Stimulated activated CD4-positive, alpha-beta T cell treated with anti-CD3 and anti-CD28 coated beads, Interleukin-15, amount 100 ng/mL, for 48 hours (primary cell): ENCODE data around the gene ASB10.

Experiments
- DNase-seq, 2 donors: peaks; one replicate each; pipeline ENCODE4 v3.0.0-alpha.2; 2020; ENCODE audit warnings: low read depth in 2 of 2

The ASB10 gene

DNA sequence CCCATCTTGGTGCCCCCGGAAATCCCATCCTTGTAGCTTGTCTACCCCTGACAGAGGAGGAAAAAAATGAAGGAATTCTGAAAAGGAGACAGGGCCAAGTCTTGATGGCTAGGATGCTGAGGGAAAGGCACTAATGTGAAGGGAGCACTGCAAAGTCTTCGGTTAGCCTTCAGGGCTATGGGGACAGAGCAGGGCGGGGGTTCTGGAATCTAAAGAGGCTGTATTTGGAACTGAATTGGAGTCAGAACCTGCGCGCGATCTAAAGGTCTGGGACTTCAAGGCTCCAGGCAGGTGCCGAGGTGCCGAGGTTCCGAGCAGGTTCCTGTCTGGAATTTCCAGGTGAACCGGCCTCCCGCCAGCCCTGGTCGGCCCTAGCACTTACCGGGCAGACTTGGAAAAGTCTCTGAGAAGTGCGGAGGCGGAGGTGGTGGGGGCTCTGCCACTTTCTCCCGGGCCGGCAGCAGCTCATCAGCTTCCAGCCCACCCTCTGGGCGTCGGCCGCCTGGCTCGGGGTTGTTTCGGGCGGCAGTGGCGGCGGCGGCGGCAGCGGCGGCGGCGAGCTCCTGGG lies 20.3 kb downstream of the ASB10 start:
- DNase-seq, result no peak

DNA sequence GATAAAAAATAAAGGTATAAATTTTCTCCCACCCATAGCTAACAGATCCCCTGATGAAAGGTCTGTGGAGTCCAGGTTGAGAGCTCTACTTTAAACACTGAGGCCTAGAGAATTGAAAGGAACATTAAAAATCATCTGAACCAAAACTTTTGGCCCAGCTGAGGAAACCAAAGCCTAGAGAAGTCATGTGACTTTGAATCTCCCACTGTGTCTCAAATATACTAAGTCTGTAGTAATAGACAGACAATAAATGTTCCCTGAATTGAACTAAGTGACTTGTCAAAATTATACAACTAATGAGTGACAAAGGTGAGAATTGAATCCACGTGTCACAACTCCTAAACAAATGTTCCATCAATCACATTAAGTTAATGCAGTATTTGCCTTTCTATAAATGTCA lies 25.3 kb downstream of the ASB10 start:
- DNase-seq, result no peak

DNA sequence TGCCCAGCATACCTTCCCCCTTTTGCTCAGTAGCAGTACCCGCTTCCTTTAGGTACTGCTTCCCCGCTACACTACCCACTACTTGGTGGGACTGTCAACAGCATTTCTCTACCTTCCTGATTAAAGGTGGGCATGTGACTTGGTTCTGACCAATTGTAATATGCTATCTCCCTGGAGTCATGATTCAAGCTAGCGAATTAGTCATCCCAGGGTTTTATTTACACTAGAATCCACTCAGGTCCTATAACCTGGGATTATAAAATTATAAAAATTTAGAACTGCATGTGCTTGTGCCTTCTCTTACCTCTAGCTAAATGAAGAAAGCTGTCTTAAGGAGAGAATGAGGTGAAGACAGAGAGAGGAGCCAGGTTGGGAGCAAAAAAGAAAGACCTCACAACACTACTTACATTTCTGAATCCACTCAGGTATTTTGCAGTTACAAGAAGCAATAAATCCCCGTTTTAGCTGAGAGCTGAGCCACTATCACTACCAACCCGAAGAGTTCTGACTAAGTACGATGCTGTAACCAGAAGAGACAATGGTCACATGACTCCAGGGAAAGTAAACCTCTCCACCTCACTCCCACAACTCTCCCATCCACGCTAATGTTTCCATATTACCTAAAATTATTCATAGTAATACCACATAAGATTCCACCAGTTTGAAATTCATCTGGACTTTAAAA lies 29.3 kb downstream of the ASB10 start:
- DNase-seq, result no peak

DNA sequence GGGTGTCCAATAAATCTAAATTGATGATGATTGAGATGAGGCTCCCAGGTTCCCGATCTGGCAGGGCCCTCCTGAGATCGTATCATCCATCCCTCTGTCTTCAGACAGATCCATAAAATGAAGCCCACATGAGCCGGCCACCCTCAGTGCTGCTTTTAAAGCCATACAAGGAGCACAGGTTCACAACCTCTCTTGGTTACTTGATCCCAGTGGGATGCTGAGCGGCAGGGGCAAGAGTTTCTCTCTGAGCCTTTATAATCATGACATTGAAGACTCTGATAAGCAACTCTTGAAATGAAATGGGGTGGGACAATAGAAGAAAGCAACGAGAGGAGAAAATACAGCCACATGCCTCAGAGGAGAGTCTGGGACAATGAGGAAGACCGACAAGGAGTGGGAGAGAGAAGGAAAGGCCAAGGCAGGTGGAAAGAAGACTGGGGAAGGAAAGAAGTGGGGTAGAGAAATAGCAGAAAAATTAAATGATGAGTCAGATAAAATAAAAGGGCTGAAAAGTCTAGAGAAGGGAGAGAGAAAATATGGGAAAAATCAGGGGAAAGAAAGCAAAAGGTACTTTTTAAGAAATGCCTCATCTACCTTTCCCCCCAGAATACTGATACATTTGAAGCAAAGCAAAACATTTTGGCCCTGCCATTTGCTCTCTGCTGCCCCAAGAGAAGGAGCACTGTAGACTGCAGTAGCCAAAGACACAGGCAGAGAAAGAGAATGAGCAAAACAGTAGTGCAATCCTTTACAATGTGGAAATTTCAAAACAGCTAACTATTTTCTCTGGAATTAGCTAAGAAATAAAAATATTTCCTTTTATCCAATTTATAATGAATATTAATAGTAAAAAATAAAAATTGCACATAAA lies 34.2 kb downstream of the ASB10 start:
- no peak for DNase-seq

DNA sequence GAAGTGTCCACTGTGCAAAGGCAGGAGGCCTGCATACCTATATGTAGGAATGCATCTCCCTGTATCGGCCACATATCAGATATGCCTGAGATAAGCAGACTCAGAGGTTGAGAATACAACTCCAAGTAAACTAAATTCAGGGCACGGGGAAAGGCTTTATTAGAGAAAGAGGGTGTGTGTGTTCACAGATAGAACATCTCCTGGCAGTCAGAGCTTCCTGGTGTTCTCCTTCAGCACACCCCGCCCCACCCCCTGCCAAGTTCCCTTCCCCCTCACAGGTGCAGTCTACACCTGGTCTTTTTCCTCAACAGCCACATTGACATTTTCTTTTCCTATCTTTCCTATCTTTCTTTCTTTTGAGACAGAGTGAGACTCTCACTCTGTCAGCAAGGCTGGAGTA lies 36.7 kb downstream of the ASB10 start:
- no peak for DNase-seq

GRCh38 chr7:151148319-151149259 lies 38.5 kb downstream of the ASB10 start:
- DNase-seq, result no peak

- no peak for DNase-seq
These were observed 40.3 kb downstream of the ASB10 start for GRCh38 chr7:151146761-151147160.

GRCh38 chr7:151144387-151144786 lies 42.7 kb downstream of the ASB10 start:
- DNase-seq, result no peak

GRCh38 chr7:151143261-151144015 lies 43.6 kb downstream of the ASB10 start:
- DNase-seq, result no peak

DNA sequence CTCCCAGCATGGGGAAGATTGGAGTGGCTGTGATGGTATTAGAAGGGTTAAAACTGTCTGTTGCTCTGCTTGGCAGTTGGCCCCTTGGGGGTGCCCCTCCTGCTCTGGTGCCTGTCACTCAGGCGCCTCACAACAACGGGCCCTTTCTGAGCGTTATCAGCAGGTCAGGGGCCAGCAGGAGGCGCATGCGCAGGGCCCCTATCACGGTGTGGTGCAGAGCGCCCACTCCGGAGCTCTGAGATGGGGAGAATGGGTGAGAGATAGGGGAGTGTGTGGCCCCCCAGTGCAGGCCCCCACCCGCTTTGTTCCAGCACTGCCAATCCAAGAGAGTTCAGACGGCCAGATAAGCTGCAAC lies 44.4 kb downstream of the ASB10 start:
- no peak for DNase-seq

GRCh38 chr7:151141855-151142685 lies 45.0 kb downstream of the ASB10 start:
- no peak for DNase-seq

GRCh38 chr7:151141311-151141854 lies 45.7 kb downstream of the ASB10 start:
- no peak for DNase-seq

GRCh38 chr7:151140826-151141225 lies 46.2 kb downstream of the ASB10 start:
- no peak for DNase-seq

GRCh38 chr7:151139791-151140190 lies 47.3 kb downstream of the ASB10 start:
- no peak for DNase-seq

DNA sequence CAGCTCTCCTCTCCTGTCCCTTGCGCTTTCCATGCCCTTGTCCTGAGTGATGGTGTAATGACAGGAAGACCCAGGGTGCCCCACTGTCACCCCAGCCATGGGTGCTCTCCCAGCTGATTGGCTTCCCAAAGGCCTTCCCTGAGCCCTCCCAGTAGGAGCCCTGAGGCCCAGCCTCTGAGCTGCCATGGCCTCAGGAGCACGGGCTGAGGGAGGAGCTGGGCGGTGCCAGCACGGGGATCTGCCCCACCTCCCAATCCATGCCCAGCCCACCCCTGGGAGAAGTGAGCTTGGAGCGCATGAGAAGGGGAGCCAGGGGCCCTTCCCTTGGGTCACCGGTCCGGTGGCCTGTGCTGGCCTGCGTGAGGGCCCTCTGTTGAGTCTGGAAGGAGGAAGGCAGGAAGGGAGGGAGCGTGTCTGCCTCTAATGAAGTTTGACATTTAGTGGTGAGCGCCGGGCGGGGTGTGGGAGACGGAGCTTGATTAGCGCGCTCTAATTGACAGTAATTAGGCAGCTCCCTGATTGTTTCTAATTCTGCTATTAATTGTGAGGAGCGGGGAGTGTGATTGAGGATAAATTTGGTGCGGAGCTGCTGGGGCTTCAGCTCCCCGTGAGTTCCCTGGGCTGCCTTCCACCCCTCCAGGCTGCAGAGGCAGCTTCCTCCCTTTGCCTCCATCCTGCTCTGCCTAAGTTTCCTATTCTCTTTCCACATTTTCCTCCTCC lies 47.8 kb downstream of the ASB10 start:
- DNase-seq, result no peak

- DNase-seq, result no peak
These were observed 48.7 kb downstream of the ASB10 start for GRCh38 chr7:151138153-151138851.

GRCh38 chr7:151137791-151138152 lies 49.3 kb downstream of the ASB10 start:
- DNase-seq, result no peak

DNA sequence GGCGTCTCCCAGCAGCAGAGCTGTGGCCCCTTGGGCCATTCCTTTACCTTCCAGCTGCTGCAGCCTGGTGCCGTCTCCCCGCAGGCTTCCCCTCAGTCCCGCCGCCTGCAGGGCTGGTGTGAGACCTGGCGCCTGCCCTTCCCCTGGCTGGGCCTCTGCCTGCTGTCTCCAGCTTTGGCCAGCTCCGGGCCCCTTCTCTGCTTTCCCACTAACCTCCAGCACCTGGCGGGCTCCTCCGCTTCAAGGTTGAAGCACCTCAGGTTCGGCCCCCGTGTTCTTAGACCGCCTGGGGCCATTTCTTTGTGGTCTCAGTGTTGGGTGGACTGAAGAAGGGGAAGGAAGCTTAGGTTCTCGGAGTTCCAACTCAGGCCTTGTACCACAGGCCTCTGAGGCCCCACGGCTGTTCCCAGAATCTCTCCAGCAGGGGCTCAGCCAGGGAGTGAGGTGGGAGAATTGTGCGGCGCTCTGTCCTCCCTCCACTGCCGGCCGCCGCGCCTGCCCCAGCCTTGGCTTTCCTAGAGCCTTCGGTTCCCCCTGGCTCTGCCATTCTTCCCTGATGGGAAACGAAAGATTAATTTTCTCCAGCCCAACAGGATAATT lies 49.9 kb downstream of the ASB10 start:
- DNase-seq, result no peak
